IMR-90 (cell line): ENCODE data around the gene CDH15. TPM values are rescaled to one million over a fixed set of nuclear protein-coding genes. Genes with fewer than 3 reads are reported as not detected.
"Not testable (repeated sequence)": the region's sequence is repeated elsewhere in the genome, so short reads cannot be mapped to it uniquely, and the experiment has no call there.

Experiments
- ATAC-seq: fragments of 200-7000 bp; cut with Tn5 transposase; 2 replicates; pipeline ENCODE4 v1.9.1; 2020; ENCODE audit warnings: low read depth, mild to moderate bottlenecking, moderate library complexity
- BruUV-seq: library from RNA; stranded (reverse); fragments of 400-500 nt; replicated peaks from 2 replicates; lab custom pipeline; 2021; lab: Mats Ljungman, UMichigan
- CTCF ChIA-PET: fragments of 300-600 bp; formaldehyde crosslinking; extraction: SDS; loops from one replicate; lab custom pipeline; 2021; ENCODE audit warnings: antibody characterized with exemption; lab: Yijun Ruan, JAX
- POLR2A ChIA-PET: fragments of 300-600 bp; sonication (Branson Sonifier 250); formaldehyde crosslinking; loops from one replicate; lab custom pipeline; 2022; ENCODE audit warnings: antibody characterized with exemption; ENCODE audit not compliant: unreplicated experiment; lab: Charles Lee
- DNase-seq: peaks from one replicate; pipeline ENCODE4 v3.0.0; 2013
- H2AFZ ChIP-seq: replicated peaks from 2 replicates; pipeline ENCODE3; 2013; ENCODE audit warnings: low read length, mild to moderate bottlenecking; ENCODE audit not compliant: poor library complexity
- H2AK5ac ChIP-seq: 2 replicates; pipeline ENCODE4 v1.6.1; 2013; ENCODE audit warnings: low read depth, low read length, inconsistent platforms
- H2AK9ac ChIP-seq: replicated peaks from 2 replicates; pipeline ENCODE3; 2013; ENCODE audit warnings: mild to moderate bottlenecking, low read depth, low read length, moderate library complexity; ENCODE audit not compliant: poor library complexity
- H2BK120ac ChIP-seq: 2 replicates; pipeline ENCODE4 v1.6.1; 2013; ENCODE audit warnings: low read depth, low read length, inconsistent platforms
- H2BK15ac ChIP-seq: 3 replicates; pipeline ENCODE4 v1.6.1; 2013; ENCODE audit warnings: low read depth, low read length, inconsistent platforms
- H2BK20ac ChIP-seq: 2 replicates; pipeline ENCODE4 v1.6.1; 2013; ENCODE audit warnings: low read depth, mild to moderate bottlenecking, inconsistent platforms, low read length, moderate library complexity
- H2BK5ac ChIP-seq: 2 replicates; pipeline ENCODE4 v1.6.1; 2013; ENCODE audit warnings: mild to moderate bottlenecking, low read depth, low read length, inconsistent platforms; ENCODE audit not compliant: poor library complexity, severe bottlenecking
- H3K14ac ChIP-seq: replicated peaks from 2 replicates; pipeline ENCODE4 v1.6.1; 2013; ENCODE audit warnings: low read depth, low read length, inconsistent platforms
- H3K18ac ChIP-seq: 2 replicates; pipeline ENCODE4 v1.6.1; 2013; ENCODE audit warnings: low read depth, low read length, control low read depth
- H3K23ac ChIP-seq: 2 replicates; pipeline ENCODE4 v1.6.1; 2013; ENCODE audit warnings: low read depth, low read length, inconsistent platforms
- H3K27ac ChIP-seq: 2 replicates; pipeline ENCODE4 v1.5.1; 2013; ENCODE audit warnings: mild to moderate bottlenecking, control low read depth, low read length; ENCODE audit not compliant: insufficient read depth
- H3K27me3 ChIP-seq: 2 replicates; pipeline ENCODE4 v1.6.1; 2013; ENCODE audit warnings: low read length; ENCODE audit not compliant: control insufficient read depth, insufficient read depth
- H3K36me3 ChIP-seq: 2 replicates; pipeline ENCODE4 v1.6.1; 2013; ENCODE audit warnings: low read length, mixed read lengths; ENCODE audit not compliant: control insufficient read depth, insufficient read depth
- H3K4ac ChIP-seq: 2 replicates; pipeline ENCODE4 v1.6.1; 2013; ENCODE audit warnings: low read depth, low read length, inconsistent platforms
- H3K4me1 ChIP-seq: 2 replicates; pipeline ENCODE4 v1.6.1; 2013; ENCODE audit warnings: low read length, mixed read lengths; ENCODE audit not compliant: control insufficient read depth, insufficient read depth
- H3K4me2 ChIP-seq: 2 replicates; pipeline ENCODE4 v1.6.1; 2013; ENCODE audit warnings: low read depth, mild to moderate bottlenecking, control low read depth, low read length, moderate library complexity
- H3K4me3 ChIP-seq: 2 replicates; pipeline ENCODE4 v1.5.1; 2013; ENCODE audit warnings: low read depth, mild to moderate bottlenecking, control low read depth, low read length, moderate library complexity; ENCODE audit not compliant: insufficient read depth
- H3K56ac ChIP-seq: 2 replicates; pipeline ENCODE4 v1.6.1; 2013; ENCODE audit warnings: low read length, inconsistent platforms; ENCODE audit not compliant: insufficient read depth; ENCODE audit errors: extremely low read depth
- H3K79me1 ChIP-seq, 2 experiments: 2 replicates each; pipeline ENCODE4 v1.6.1; 2013; ENCODE audit warnings: low read length in 2 of 2, inconsistent platforms in 1 of 2, low read depth in 1 of 2
- H3K9ac ChIP-seq: 2 replicates; pipeline ENCODE4 v1.6.1; 2013; ENCODE audit warnings: low read depth, low read length, control low read depth
- H3K9me1 ChIP-seq: 2 replicates; pipeline ENCODE4 v1.6.1; 2013; ENCODE audit warnings: low read length, inconsistent platforms; ENCODE audit not compliant: insufficient read depth
- H3K9me3 ChIP-seq: 2 replicates; pipeline ENCODE4 v1.6.1; 2013; ENCODE audit warnings: low read length; ENCODE audit not compliant: control insufficient read depth, insufficient read depth
- H4K20me1 ChIP-seq: 2 replicates; pipeline ENCODE4 v1.6.1; 2013; ENCODE audit warnings: low read length, inconsistent platforms; ENCODE audit not compliant: insufficient read depth
- H4K5ac ChIP-seq: 2 replicates; pipeline ENCODE4 v1.6.1; 2013; ENCODE audit warnings: mild to moderate bottlenecking, low read depth, low read length, control low read depth
- H4K8ac ChIP-seq, 2 experiments: 2 replicates each; pipeline ENCODE4 v1.6.1; 2013; ENCODE audit warnings: low read depth in 2 of 2, low read length in 2 of 2, control low read depth in 1 of 2, inconsistent platforms in 1 of 2
- H4K91ac ChIP-seq: 2 replicates; pipeline ENCODE4 v1.6.1; 2013; ENCODE audit warnings: low read depth, low read length, inconsistent platforms; ENCODE audit not compliant: insufficient read depth
- MAZ ChIP-seq: IDR thresholded peaks from 2 replicates; pipeline ENCODE4 v1.6.1; 2012; ENCODE audit warnings: low read depth, mild to moderate bottlenecking, low read length, improper control_type of control experiment, moderate library complexity, borderline replicate concordance
- WGBS, 2 experiments: methylation state at CpG; one replicate each; pipeline versions ENCODE4 v1.1.5 to v1.1.7; 2013; ENCODE audit warnings: missing lambda C conversion rate in 2 of 2; ENCODE audit not compliant: insufficient read length in 1 of 2; ENCODE audit errors: extremely low coverage in 2 of 2; 5-methylcytosine and 5-hydroxymethylcytosine counted together
- dilution Hi-C: fragments of 300-500 bp; cut with HindIII; formaldehyde crosslinking; loops from one replicate; pipeline ENCODE4 v1.14.3; 2018; ENCODE audit warnings: low sequenced_read_pairs; ENCODE audit not compliant: unreplicated experiment
- in situ Hi-C: fragments of 300-500 bp; cut with MboI; formaldehyde crosslinking; loops from 3 replicates; pipeline ENCODE4 v1.14.3; 2019; ENCODE audit warnings: low sequenced_read_pairs, inconsistent platforms, mixed read lengths
- intact Hi-C: fragments of 100-400 bp; cut with micrococcal nuclease; formaldehyde crosslinking; loops from 2 replicates; pipeline ENCODE4 v1.10.0; 2022
- polyA plus RNA-seq, 3 experiments: library from polyadenylated mRNA; depleted of rRNA; stranded (reverse); fragments of >200 nt; gene quantifications; 2 replicates each; pipeline ENCODE4 v1.2.3, GENCODE V29; 2012; ENCODE audit warnings: low replicate concordance in 1 of 3
- total RNA-seq: library from RNA; depleted of rRNA; stranded (reverse); fragments of >200 nt; gene quantifications from 2 replicates; pipeline ENCODE4 v1.2.3, GENCODE V29; 2012

CDH15 gene
- total and polyA plus RNA-seq, 2 of the 4 experiments (the other 2 are of a cell fraction), result 0.18 to 0.62 TPM

DNA sequence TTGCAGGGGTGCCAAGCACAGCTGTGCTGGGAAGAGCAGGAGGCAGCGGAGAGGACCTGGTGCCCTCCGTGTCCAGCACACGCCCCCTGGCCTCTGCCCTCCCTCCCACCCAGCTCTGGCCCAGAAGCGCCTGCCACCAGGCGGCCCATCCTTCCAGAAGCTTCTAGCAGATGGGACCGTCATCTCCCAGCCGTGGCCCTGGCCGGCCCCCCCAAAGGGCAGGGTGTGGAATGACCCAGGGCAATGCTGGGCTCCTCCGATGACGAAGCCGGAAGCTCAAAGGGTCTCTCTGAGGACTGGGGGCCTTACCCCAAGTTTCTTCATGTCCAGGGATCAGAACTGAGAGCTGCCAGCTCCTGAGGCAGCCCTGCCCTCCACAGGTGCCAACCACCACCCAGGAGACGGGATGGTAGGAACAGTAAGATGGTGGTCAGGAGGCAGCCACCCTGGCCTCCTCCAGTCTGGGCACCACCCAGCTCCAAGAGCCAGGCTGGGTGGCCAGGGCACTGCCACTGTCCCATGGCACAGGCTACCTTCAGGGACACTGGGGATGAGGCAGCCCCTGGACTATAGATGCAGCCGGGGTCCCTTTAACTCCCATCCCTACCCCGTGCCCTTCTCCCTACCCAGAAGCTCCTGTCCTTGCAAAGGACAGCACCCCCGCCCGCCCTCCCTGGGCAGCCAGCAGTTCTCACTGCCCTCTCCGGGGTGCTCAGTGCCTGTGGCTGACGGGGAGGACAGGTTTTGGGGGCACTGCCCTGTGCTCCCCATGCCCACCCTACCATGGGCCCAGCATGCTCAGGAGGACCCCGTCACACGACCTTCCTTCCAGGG is 6.5 kb upstream of the CDH15 start (continued):
- TF ChIP-seq MAZ, result no peak

DNA sequence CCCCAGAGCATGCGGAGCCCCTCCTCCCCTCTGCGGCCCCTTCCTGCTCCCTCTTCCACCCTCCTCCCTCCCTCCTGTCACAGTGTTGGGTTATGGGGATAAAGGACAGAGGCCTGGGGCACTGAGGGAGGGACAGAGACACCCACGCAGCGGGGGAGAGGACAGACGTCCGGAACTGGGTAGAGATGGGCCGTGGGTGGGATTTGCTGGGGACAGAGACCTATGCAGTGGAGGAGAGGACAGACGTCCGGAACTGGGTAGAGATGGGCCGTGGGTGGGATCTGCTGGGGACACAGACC is 5.9 kb upstream of the CDH15 start:
- CTCF ChIA-PET, result not testable (repeated sequence)

More for the DNA sequence above, 5.9 kb upstream of the CDH15 start:
- DNase-seq, H4K8ac ChIP-seq, H2BK120ac ChIP-seq, H3K9me1 ChIP-seq, H3K36me3 ChIP-seq, H3K27ac ChIP-seq, POLR2A ChIA-PET, BruUV-seq, H3K23ac ChIP-seq, H4K91ac ChIP-seq, H4K5ac ChIP-seq, H3K4ac ChIP-seq, H3K9ac ChIP-seq, H3K18ac ChIP-seq, H3K79me1 ChIP-seq, H2BK15ac ChIP-seq, H2BK20ac ChIP-seq, H2AFZ ChIP-seq, H3K4me2 ChIP-seq, H2BK5ac ChIP-seq, H3K9me3 ChIP-seq, H3K4me1 ChIP-seq, H2AK5ac ChIP-seq, ATAC-seq, H3K14ac ChIP-seq, H2AK9ac ChIP-seq, intact Hi-C loops, H3K56ac ChIP-seq, H3K4me3 ChIP-seq, dilution Hi-C loops, H4K20me1 ChIP-seq: not testable (repeated sequence)
- in situ Hi-C loops, result loop anchor here (10.0 kb wide), 1 partner anchor 421 kb away; no protein-coding TSS in a partner anchor
- H3K27me3 ChIP-seq, result peaks cover 15% of the 10 kb centered on the region
- WGBS, 2 experiments, result no CpG with 5 or more reads among the region's 10 CpGs
